H9 (cell line): ENCODE results near the gene ZHX3. TPM values are rescaled to one million over a fixed set of nuclear protein-coding genes. Genes with fewer than 3 reads are reported as not detected.

Experiments used
- DNase-seq: peaks from one replicate; pipeline ENCODE4 v3.0.0-alpha.2; 2017
- H2AFZ ChIP-seq: one replicate; pipeline ENCODE4 v1.6.1; 2013; ENCODE audit warnings: mild to moderate bottlenecking, low read length, control low read depth, moderate library complexity
- H2AK5ac ChIP-seq: 2 replicates; pipeline ENCODE4 v1.6.1; 2013; ENCODE audit warnings: low read length, control low read depth, mixed read lengths; ENCODE audit not compliant: insufficient read length
- H2BK120ac ChIP-seq: one replicate; pipeline ENCODE4 v1.6.1; 2013; ENCODE audit warnings: low read depth, mild to moderate bottlenecking, low read length, control low read depth, inconsistent platforms; ENCODE audit not compliant: poor library complexity, severe bottlenecking
- H2BK12ac ChIP-seq: 2 replicates; pipeline ENCODE4 v1.6.1; 2013; ENCODE audit warnings: low read length, control low read depth, mixed read lengths, low read depth; ENCODE audit not compliant: insufficient read length
- H2BK15ac ChIP-seq: 2 replicates; pipeline ENCODE4 v1.6.1; 2013; ENCODE audit warnings: low read depth, low read length, control low read depth
- H2BK20ac ChIP-seq: one replicate; pipeline ENCODE4 v1.6.1; 2013; ENCODE audit warnings: low read depth, mild to moderate bottlenecking, low read length, control low read depth, inconsistent platforms; ENCODE audit not compliant: poor library complexity, severe bottlenecking
- H2BK5ac ChIP-seq: 2 replicates; pipeline ENCODE4 v1.6.1; 2013; ENCODE audit warnings: low read length, control low read depth, mixed read lengths; ENCODE audit not compliant: insufficient read length
- H3K14ac ChIP-seq: 2 replicates; pipeline ENCODE4 v1.6.1; 2013; ENCODE audit warnings: low read length, control low read depth; ENCODE audit not compliant: insufficient read depth
- H3K18ac ChIP-seq: 2 replicates; pipeline ENCODE4 v1.6.1; 2013; ENCODE audit warnings: low read depth, mild to moderate bottlenecking, mixed read lengths, low read length, control low read depth; ENCODE audit not compliant: insufficient read length
- H3K23ac ChIP-seq: 2 replicates; pipeline ENCODE4 v1.6.1; 2013; ENCODE audit warnings: low read length, control low read depth, mixed read lengths, low read depth; ENCODE audit not compliant: insufficient read length
- H3K23me2 ChIP-seq: 2 replicates; pipeline ENCODE4 v1.6.1; 2013; ENCODE audit warnings: low read depth, mild to moderate bottlenecking, mixed read lengths, low read length, control low read depth; ENCODE audit not compliant: insufficient read length, poor library complexity, severe bottlenecking
- H3K27ac ChIP-seq: 2 replicates; pipeline ENCODE4 v1.5.1; 2013; ENCODE audit warnings: low read length, control low read depth, mixed read lengths, low read depth; ENCODE audit not compliant: insufficient read length
- H3K27me3 ChIP-seq: 2 replicates; pipeline ENCODE4 v1.6.1; 2013; ENCODE audit warnings: low read length, control low read depth, inconsistent platforms; ENCODE audit not compliant: insufficient read depth
- H3K4ac ChIP-seq: 2 replicates; pipeline ENCODE4 v1.6.1; 2013; ENCODE audit warnings: low read depth, mild to moderate bottlenecking, control low read depth, inconsistent platforms, low read length, moderate library complexity
- H3K4me1 ChIP-seq: 2 replicates; pipeline ENCODE4 v1.6.1; 2013; ENCODE audit warnings: low read length, control low read depth, inconsistent platforms; ENCODE audit not compliant: insufficient read depth
- H3K4me2 ChIP-seq: 2 replicates; pipeline ENCODE4 v1.6.1; 2013; ENCODE audit warnings: low read length, control low read depth, mixed read lengths; ENCODE audit not compliant: insufficient read length, insufficient read depth
- H3K56ac ChIP-seq: 2 replicates; pipeline ENCODE4 v1.6.1; 2013; ENCODE audit warnings: low read depth, mild to moderate bottlenecking, mixed read lengths, low read length, control low read depth; ENCODE audit not compliant: insufficient read length
- H3K79me1 ChIP-seq: 2 replicates; pipeline ENCODE4 v1.6.1; 2013; ENCODE audit warnings: low read depth, mild to moderate bottlenecking, moderate library complexity, low read length, control low read depth, inconsistent platforms; ENCODE audit not compliant: insufficient read depth, poor library complexity, severe bottlenecking
- H3K79me2 ChIP-seq: 2 replicates; pipeline ENCODE4 v1.6.1; 2013; ENCODE audit warnings: low read length, control low read depth, inconsistent platforms; ENCODE audit not compliant: insufficient read depth
- H3K9ac ChIP-seq: 2 replicates; pipeline ENCODE4 v1.6.1; 2013; ENCODE audit warnings: low read length, control low read depth, mixed read lengths; ENCODE audit not compliant: insufficient read length; ENCODE audit errors: extremely low read depth
- H3K9me3 ChIP-seq: one replicate; pipeline ENCODE4 v1.6.1; 2013; ENCODE audit warnings: low read depth, low read length, inconsistent platforms; ENCODE audit not compliant: control insufficient read depth
- H3T11ph ChIP-seq: one replicate; pipeline ENCODE4 v1.6.1; 2013; ENCODE audit warnings: mild to moderate bottlenecking, low read length, control low read depth, inconsistent platforms
- H4K20me1 ChIP-seq: one replicate; pipeline ENCODE4 v1.6.1; 2013; ENCODE audit not compliant: control insufficient read depth, insufficient read length, insufficient read depth
- H4K5ac ChIP-seq: 2 replicates; pipeline ENCODE4 v1.6.1; 2013; ENCODE audit warnings: low read depth, mild to moderate bottlenecking, mixed read lengths, low read length, control low read depth; ENCODE audit not compliant: insufficient read length
- H4K8ac ChIP-seq: replicated peaks from 2 replicates; pipeline ENCODE4 v1.6.1; 2013; ENCODE audit warnings: low read length, control low read depth, mixed read lengths, low read depth; ENCODE audit not compliant: insufficient read length
- H4K91ac ChIP-seq: 2 replicates; pipeline ENCODE4 v1.6.1; 2013; ENCODE audit warnings: low read depth, mild to moderate bottlenecking, moderate library complexity, mixed read lengths, low read length, control low read depth; ENCODE audit not compliant: insufficient read length
- H3K27ac Mint-ChIP-seq, 3 experiments: 2 replicates in 2 of 3; 3 replicates in 1 of 3; pipeline ENCODE4 v1.8.0; 2020 to 2021; ENCODE audit warnings: mixed read lengths in 3 of 3, mild to moderate bottlenecking in 1 of 3, moderate library complexity in 1 of 3
- H3K27me3 Mint-ChIP-seq: 2 replicates; pipeline ENCODE4 v1.8.0; 2021; ENCODE audit warnings: low read depth, mild to moderate bottlenecking, moderate library complexity, mixed read lengths
- H3K36me3 Mint-ChIP-seq, 3 experiments: 2 replicates in 2 of 3; 3 replicates in 1 of 3; pipeline ENCODE4 v1.8.0; 2020 to 2021; ENCODE audit warnings: low read depth in 3 of 3, mixed read lengths in 3 of 3; ENCODE audit not compliant: insufficient read depth in 1 of 3
- H3K4me1 Mint-ChIP-seq, 2 experiments: 2 replicates each; pipeline ENCODE4 v1.8.0; 2020; ENCODE audit warnings: mixed read lengths in 2 of 2
- H3K4me3 Mint-ChIP-seq, 2 experiments: 2 replicates in 1 of 2; 3 replicates in 1 of 2; pipeline ENCODE4 v1.8.0; 2020 to 2021; ENCODE audit warnings: mild to moderate bottlenecking in 2 of 2, mixed read lengths in 2 of 2, moderate library complexity in 1 of 2
- H3K9me3 Mint-ChIP-seq, 2 experiments: 2 replicates in 1 of 2; 3 replicates in 1 of 2; pipeline ENCODE4 v1.8.0; 2020; ENCODE audit warnings: mild to moderate bottlenecking in 2 of 2, mixed read lengths in 2 of 2, moderate library complexity in 1 of 2
- CTCF ChIP-seq: fragments of 200-600 bp; sonication (generic); conservative IDR thresholded peaks from 3 replicates; pipeline ENCODE4 v1.8.0; 2021; ENCODE audit warnings: antibody characterized with exemption, mild to moderate bottlenecking
- WGBS: extraction: QIAGEN DNeasy Blood & Tissue Kit; methylation state at CpG from one replicate; pipeline ENCODE4 v1.1.7; 2013; ENCODE audit warnings: missing lambda C conversion rate, low lambda C conversion rate, mixed read lengths; ENCODE audit not compliant: insufficient read length; ENCODE audit errors: extremely low coverage; 5-methylcytosine and 5-hydroxymethylcytosine counted together
- total RNA-seq: library from RNA; stranded (reverse); gene quantifications from 2 replicates; pipeline ENCODE4 v1.2.1, GENCODE V29; 2021

ZHX3 gene
- total RNA-seq, 1 experiment from 2014 or later, result 4.4 TPM

- H2AFZ ChIP-seq, result no peak overlapping the region
- H3K27ac ChIP-seq, result no peak overlapping the region
- no peaks in the 10 kb centered on the region for H3K79me1 ChIP-seq
- no peak overlapping the region for H4K8ac ChIP-seq
- peaks cover 0 to 2% of the 10 kb centered on the region in 2 experiments; a peak in 2 of 5 replicates for H3K9me3 Mint-ChIP-seq
- DNase-seq, result peak; percentile 19
- no peak overlapping the region for H3T11ph ChIP-seq
- H3K4ac ChIP-seq, result no peak overlapping the region
- H3K14ac ChIP-seq, result no peak overlapping the region; the same call in 1 of the 2 replicates
- H3K56ac ChIP-seq, result no peak overlapping the region
- no peak overlapping the region for H4K91ac ChIP-seq
- no peak for TF ChIP-seq CTCF
- no peak overlapping the region for H3K4me3 Mint-ChIP-seq
- H3K36me3 Mint-ChIP-seq, result no peaks in the 10 kb centered on the region; a peak in 2 of 7 replicates
- H2BK120ac ChIP-seq, result no peak overlapping the region
- H2BK5ac ChIP-seq, result no peak overlapping the region
- no peaks in the 10 kb centered on the region for H4K20me1 ChIP-seq
- no peak overlapping the region for H3K4me2 ChIP-seq
- H2BK12ac ChIP-seq, result no peak overlapping the region
- no peaks in the 10 kb centered on the region for H3K27me3 Mint-ChIP-seq
- H3K4me1 Mint-ChIP-seq, result no peaks in the 10 kb centered on the region; a peak in 1 of 4 replicates
- H3K79me2 ChIP-seq, result no peaks in the 10 kb centered on the region
- H3K4me1 ChIP-seq, result no peaks in the 10 kb centered on the region
- no peak overlapping the region for H2AK5ac ChIP-seq
- no peak overlapping the region for H3K23ac ChIP-seq
- H3K27ac Mint-ChIP-seq, result no peak overlapping the region
- H3K27me3 ChIP-seq, result no peaks in the 10 kb centered on the region
- no CpG with 5 or more reads among the region's 11 CpGs for WGBS
- H3K9me3 ChIP-seq, result no peaks in the 10 kb centered on the region
- no peaks in the 10 kb centered on the region for H3K23me2 ChIP-seq
- H3K9ac ChIP-seq, result no peak overlapping the region
- no peak overlapping the region for H3K18ac ChIP-seq
- no peak overlapping the region for H4K5ac ChIP-seq
- H2BK15ac ChIP-seq, result no peak overlapping the region
- no peak overlapping the region for H2BK20ac ChIP-seq
Measured at GRCh38 chr20:41185013-41185757, 132.3 kb downstream of the ZHX3 start.
